GM12865 (cell line): ENCODE measurements around the gene NBAS.
"Not testable (repeated sequence)": the region's sequence is repeated elsewhere in the genome, so short reads cannot be mapped to it uniquely, and the experiment has no call there.

ENCODE experiments used
- DNase-seq: peaks from one replicate; pipeline ENCODE4 v3.0.0; 2010; ENCODE audit warnings: low read depth
- H3K4me3 ChIP-seq: 2 replicates; pipeline ENCODE4 v1.5.1; 2011; ENCODE audit warnings: mild to moderate bottlenecking, low read depth, low read length, control low read depth
- CTCF ChIP-seq: IDR thresholded peaks from 2 replicates; pipeline ENCODE4 v1.5.1; 2011; ENCODE audit warnings: low read length, control low read depth, low read depth, inconsistent platforms; ENCODE audit not compliant: insufficient read depth; ENCODE audit errors: missing control alignments

Gene NBAS

GRCh38 chr2:15531095-15531854 lies 29.9 kb downstream of the NBAS start:
- TF ChIP-seq CTCF: no peak
- no peak for DNase-seq
- H3K4me3 ChIP-seq: no peak overlapping the region

- TF ChIP-seq CTCF: no peak
- H3K4me3 ChIP-seq: no peak overlapping the region
- peak; percentile 3 for DNase-seq
Measured at GRCh38 chr2:15527074-15527739, 33.9 kb downstream of the NBAS start.

- no peak overlapping the region for H3K4me3 ChIP-seq
- TF ChIP-seq CTCF: no peak
- DNase-seq: no peak
Measured at GRCh38 chr2:15521641-15522181, 39.4 kb downstream of the NBAS start.

- no peak overlapping the region for H3K4me3 ChIP-seq
- no peak for DNase-seq
- TF ChIP-seq CTCF: no peak
Measured at GRCh38 chr2:15520346-15520745, 40.8 kb downstream of the NBAS start.

GRCh38 chr2:15518759-15519158 lies 42.4 kb downstream of the NBAS start:
- DNase-seq, H3K4me3 ChIP-seq: not testable (repeated sequence)

- TF ChIP-seq CTCF: no peak
- DNase-seq: no peak
- H3K4me3 ChIP-seq: no peak overlapping the region
Measured at GRCh38 chr2:15517793-15518192, 43.3 kb downstream of the NBAS start.

- no peak for TF ChIP-seq CTCF
- no peak overlapping the region for H3K4me3 ChIP-seq
- DNase-seq: no peak
Measured at GRCh38 chr2:15511686-15512085, 49.4 kb downstream of the NBAS start.
